ENCODE measurements around the gene DOCK4. TPM values are rescaled to one million over a fixed set of nuclear protein-coding genes. Genes with fewer than 3 reads are reported as not detected.
"Not testable (repeated sequence)": the region's sequence is repeated elsewhere in the genome, so short reads cannot be mapped to it uniquely, and the experiment has no call there.

DOCK4 gene
- total RNA-seq, 2 experiments from 2014 or later, result 0.36 to 1.1 TPM

GRCh38 chr7:112134039-112134438 is 72.2 kb downstream of the DOCK4 start:
- no peaks in the 10 kb centered on the region for H3K4me1 Mint-ChIP-seq (ENCODE audit: low read depth)
- no peak overlapping the region for H3K27ac Mint-ChIP-seq
- ChIA-PET CTCF (interaction anchor here (0.6 kb wide), 1 partner anchor 16 kb away, joined by 3 read pairs; no protein-coding TSS in a partner anchor), POLR2A (no interaction called here)
- no peak overlapping the region for H3K4me3 Mint-ChIP-seq
- H3K9me3 Mint-ChIP-seq, result no peaks in the 10 kb centered on the region
- intact Hi-C loops (cut with micrococcal nuclease), result no loop called here
- DNase-seq, result no peak
- peaks cover 3% of the 10 kb centered on the region for H3K27me3 Mint-ChIP-seq
- no peaks in the 10 kb centered on the region for H3K36me3 Mint-ChIP-seq

GRCh38 chr7:112133328-112133727 is 72.9 kb downstream of the DOCK4 start:
- ChIA-PET CTCF (interaction anchor here (0.6 kb wide), 1 partner anchor 17 kb away, joined by 3 read pairs; no protein-coding TSS in a partner anchor), POLR2A (no interaction called here)
- intact Hi-C loops (cut with micrococcal nuclease), result no loop called here
- H3K27me3 Mint-ChIP-seq, result peaks cover 3% of the 10 kb centered on the region
- DNase-seq, result no peak
- no peak overlapping the region for H3K27ac Mint-ChIP-seq
- no peaks in the 10 kb centered on the region for H3K9me3 Mint-ChIP-seq
- no peaks in the 10 kb centered on the region for H3K36me3 Mint-ChIP-seq
- no peak overlapping the region for H3K4me3 Mint-ChIP-seq
- no peaks in the 10 kb centered on the region for H3K4me1 Mint-ChIP-seq (ENCODE audit: low read depth)

- no peaks in the 10 kb centered on the region for H3K36me3 Mint-ChIP-seq
- no peak for DNase-seq
- intact Hi-C loops (cut with micrococcal nuclease), result no loop called here
- H3K27me3 Mint-ChIP-seq, result peaks cover 3% of the 10 kb centered on the region
- ChIA-PET CTCF (no interaction called here), POLR2A (no interaction called here)
- no peaks in the 10 kb centered on the region for H3K9me3 Mint-ChIP-seq
- H3K27ac Mint-ChIP-seq, result no peak overlapping the region
- H3K4me3 Mint-ChIP-seq, result no peak overlapping the region
- H3K4me1 Mint-ChIP-seq (ENCODE audit: low read depth), result no peaks in the 10 kb centered on the region
Observed at GRCh38 chr7:112132051-112132694, 74.0 kb downstream of the DOCK4 start.

GRCh38 chr7:112130729-112131410 is 75.3 kb downstream of the DOCK4 start:
- H3K27ac Mint-ChIP-seq, result no peak overlapping the region
- peaks cover 5% of the 10 kb centered on the region for H3K27me3 Mint-ChIP-seq
- CTCF ChIA-PET, result no interaction called here
- H3K4me3 Mint-ChIP-seq, result no peak overlapping the region
- POLR2A ChIA-PET, result no interaction called here
- no peak for DNase-seq
- no peaks in the 10 kb centered on the region for H3K4me1 Mint-ChIP-seq (ENCODE audit: low read depth)
- H3K9me3 Mint-ChIP-seq, result no peaks in the 10 kb centered on the region
- intact Hi-C loops (cut with micrococcal nuclease), result no loop called here
- no peaks in the 10 kb centered on the region for H3K36me3 Mint-ChIP-seq

- intact Hi-C loops (cut with micrococcal nuclease), result no loop called here
- no peak overlapping the region for H3K27ac Mint-ChIP-seq
- peaks cover 5% of the 10 kb centered on the region for H3K27me3 Mint-ChIP-seq
- H3K4me1 Mint-ChIP-seq (ENCODE audit: low read depth), result no peaks in the 10 kb centered on the region
- ChIA-PET CTCF (no interaction called here), POLR2A (no interaction called here)
- no peak overlapping the region for H3K4me3 Mint-ChIP-seq
- no peaks in the 10 kb centered on the region for H3K9me3 Mint-ChIP-seq
- DNase-seq, result no peak
- H3K36me3 Mint-ChIP-seq, result no peaks in the 10 kb centered on the region
Observed at GRCh38 chr7:112129655-112130323, 76.4 kb downstream of the DOCK4 start.

GRCh38 chr7:112128461-112129425 is 77.5 kb downstream of the DOCK4 start:
- POLR2A ChIA-PET; DNase-seq; intact Hi-C loops (cut with micrococcal nuclease); H3K4me3 Mint-ChIP-seq; H3K36me3 Mint-ChIP-seq; H3K27ac Mint-ChIP-seq; H3K27me3 Mint-ChIP-seq; H3K9me3 Mint-ChIP-seq; CTCF ChIA-PET; H3K4me1 Mint-ChIP-seq (ENCODE audit: low read depth): not testable (repeated sequence)

- H3K27me3 Mint-ChIP-seq; H3K27ac Mint-ChIP-seq; DNase-seq; H3K4me3 Mint-ChIP-seq; CTCF ChIA-PET; H3K9me3 Mint-ChIP-seq; intact Hi-C loops (cut with micrococcal nuclease); H3K36me3 Mint-ChIP-seq; POLR2A ChIA-PET; H3K4me1 Mint-ChIP-seq (ENCODE audit: low read depth): not testable (repeated sequence)
Observed at GRCh38 chr7:112128041-112128440, 78.2 kb downstream of the DOCK4 start.

- CTCF ChIA-PET, result no interaction called here
Observed at GRCh38 chr7:112125250-112125649, 80.9 kb downstream of the DOCK4 start.

GRCh38 chr7:112124061-112124766 is 82.0 kb downstream of the DOCK4 start:
- no peak for DNase-seq
- Mint-ChIP-seq H3K27me3 (peaks cover 2% of the 10 kb centered on the region), H3K4me1 (ENCODE audit: low read depth) (no peaks in the 10 kb centered on the region), H3K4me3 (no peak overlapping the region), H3K36me3 (no peaks in the 10 kb centered on the region), H3K9me3 (no peaks in the 10 kb centered on the region), H3K27ac (no peak overlapping the region)
- intact Hi-C loops (cut with micrococcal nuclease), result no loop called here
- CTCF ChIA-PET, result no interaction called here
- POLR2A ChIA-PET, result no interaction called here

More at GRCh38 chr7:112125250-112125649, 80.9 kb downstream of the DOCK4 start:
- peaks cover 2% of the 10 kb centered on the region for H3K27me3 Mint-ChIP-seq
- intact Hi-C loops (cut with micrococcal nuclease), result no loop called here
- no peak overlapping the region for H3K27ac Mint-ChIP-seq
- DNase-seq, result no peak
- H3K4me3 Mint-ChIP-seq, result no peak overlapping the region
- H3K4me1 Mint-ChIP-seq (ENCODE audit: low read depth), result no peaks in the 10 kb centered on the region
- POLR2A ChIA-PET, result no interaction called here
- no peaks in the 10 kb centered on the region for H3K9me3 Mint-ChIP-seq
- no peaks in the 10 kb centered on the region for H3K36me3 Mint-ChIP-seq

- Mint-ChIP-seq H3K27me3 (peaks cover 2% of the 10 kb centered on the region), H3K9me3 (no peaks in the 10 kb centered on the region), H3K36me3 (no peaks in the 10 kb centered on the region), H3K4me3 (no peak overlapping the region), H3K4me1 (ENCODE audit: low read depth) (no peaks in the 10 kb centered on the region), H3K27ac (no peak overlapping the region)
- no peak for DNase-seq
- ChIA-PET POLR2A (no interaction called here), CTCF (no interaction called here)
- intact Hi-C loops (cut with micrococcal nuclease), result no loop called here
Observed at GRCh38 chr7:112122798-112123197, 83.4 kb downstream of the DOCK4 start.

- ChIA-PET POLR2A (no interaction called here), CTCF (no interaction called here)
- Mint-ChIP-seq H3K27ac (no peak overlapping the region), H3K36me3 (no peaks in the 10 kb centered on the region), H3K4me3 (no peak overlapping the region), H3K9me3 (no peaks in the 10 kb centered on the region), H3K27me3 (peaks cover 4% of the 10 kb centered on the region), H3K4me1 (ENCODE audit: low read depth) (no peaks in the 10 kb centered on the region)
- no peak for DNase-seq
- intact Hi-C loops (cut with micrococcal nuclease), result no loop called here
Observed at GRCh38 chr7:112122144-112122543, 84.1 kb downstream of the DOCK4 start.

GRCh38 chr7:112121318-112121717 is 84.9 kb downstream of the DOCK4 start:
- Mint-ChIP-seq H3K27ac (no peak overlapping the region), H3K36me3 (no peaks in the 10 kb centered on the region), H3K4me1 (ENCODE audit: low read depth) (no peaks in the 10 kb centered on the region), H3K4me3 (no peak overlapping the region), H3K27me3 (peaks cover 3% of the 10 kb centered on the region), H3K9me3 (no peaks in the 10 kb centered on the region)
- ChIA-PET POLR2A (no interaction called here), CTCF (no interaction called here)
- no peak for DNase-seq
- intact Hi-C loops (cut with micrococcal nuclease), result no loop called here

Data from activated CD4-positive, alpha-beta memory T cell treated with anti-CD3 and anti-CD28 coated beads for 36 hours (primary cell).